CD4-positive, alpha-beta T cell treated with Interleukin-21 for 1 hour (primary cell): ENCODE results near the gene BCAT1.
A peak's percentile ranks its signal among the peaks of the same experiment; 100 is the strongest.
"Not testable (repeated sequence)": the region's sequence is repeated elsewhere in the genome, so short reads cannot be mapped to it uniquely, and the experiment has no call there.

ENCODE experiments used
- DNase-seq: peaks from one replicate; pipeline ENCODE4 v3.0.0-alpha.2; 2020

Gene BCAT1

GRCh38 chr12:24955853-24956252 is 7.0 kb upstream of the BCAT1 start:
- no peak for DNase-seq

GRCh38 chr12:24955389-24955788 is 6.5 kb upstream of the BCAT1 start:
- DNase-seq = no peak

GRCh38 chr12:24954261-24954660 is 5.4 kb upstream of the BCAT1 start:
- DNase-seq = no peak

DNA sequence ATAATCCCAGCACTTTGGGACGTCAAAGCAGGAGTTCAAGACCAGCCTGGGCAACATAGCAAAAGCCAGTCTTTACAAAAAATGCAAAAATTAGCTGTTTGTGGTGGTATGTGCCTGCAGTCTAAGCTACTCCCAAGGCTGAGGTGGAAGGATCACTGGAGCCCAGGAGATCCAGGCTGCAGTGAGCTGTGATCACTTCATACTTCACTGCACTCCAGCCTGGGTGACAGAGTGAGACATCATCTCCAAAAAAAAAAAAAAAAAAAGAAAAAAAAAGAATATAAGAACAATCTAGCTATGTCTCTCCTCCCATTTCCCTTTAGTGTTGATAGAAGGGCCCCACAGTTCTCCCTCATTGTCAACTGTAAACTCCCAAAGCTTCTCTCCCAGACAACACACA is 3.5 kb upstream of the BCAT1 start:
- no peak for DNase-seq

GRCh38 chr12:24950231-24950834 is 1.4 kb upstream of the BCAT1 start:
- DNase-seq = no peak

DNA sequence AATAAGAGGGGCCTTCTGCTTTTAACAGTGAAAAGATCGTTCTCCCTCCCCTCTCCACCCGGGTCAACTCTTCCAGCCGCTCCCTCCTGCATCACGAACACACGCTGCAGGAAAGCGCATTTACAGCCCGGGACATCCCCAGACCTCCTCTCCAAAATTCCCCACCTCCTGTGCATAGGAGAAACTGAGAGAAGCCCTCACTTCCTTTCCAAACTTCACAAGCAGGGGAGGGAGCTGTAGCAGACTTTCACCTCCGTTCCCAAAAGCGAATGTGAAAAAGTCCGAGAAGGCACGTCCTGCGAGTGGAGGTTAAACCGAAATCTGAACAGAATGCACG is 513 bp downstream of the BCAT1 start:
- peak; percentile 1 for DNase-seq

- DNase-seq = no peak
These were observed 1.1 kb downstream of the BCAT1 start for GRCh38 chr12:24947541-24948419.

- DNase-seq = no peak
These were observed 3.1 kb downstream of the BCAT1 start for GRCh38 chr12:24945845-24946244.

- DNase-seq = no peak
These were observed 3.9 kb downstream of the BCAT1 start for GRCh38 chr12:24945039-24945438.

GRCh38 chr12:24944601-24944975 is 4.3 kb downstream of the BCAT1 start:
- DNase-seq = no peak

DNA sequence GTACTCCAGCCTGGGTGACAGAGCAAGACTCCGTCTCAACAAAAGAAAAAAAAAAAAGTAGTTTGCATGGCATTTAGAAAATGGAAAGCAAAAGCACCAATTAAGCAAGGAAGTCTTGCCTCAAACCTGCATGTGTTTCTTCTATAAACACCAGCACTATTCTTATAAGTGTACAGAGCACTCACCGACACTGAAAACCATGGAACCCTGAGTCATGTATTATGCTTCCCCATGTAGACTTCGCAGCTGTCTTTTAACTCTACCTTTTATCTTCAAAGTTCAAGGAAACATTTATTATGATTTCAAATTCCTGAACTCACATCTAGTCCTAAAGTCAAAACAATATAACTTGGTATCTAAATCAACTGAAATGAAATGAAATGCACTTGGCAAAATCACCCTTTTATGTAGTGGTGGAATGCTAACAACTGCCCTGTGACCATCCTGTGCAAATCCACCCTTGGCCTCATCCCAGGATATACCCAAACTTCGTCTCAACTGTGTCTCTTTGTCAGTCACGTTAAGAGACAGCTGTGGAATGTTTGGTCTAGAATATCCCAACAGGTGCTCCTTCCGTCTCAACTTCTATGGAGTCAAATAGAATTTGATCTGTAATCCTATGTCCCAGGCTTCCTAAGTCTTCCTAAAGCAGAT is 4.8 kb downstream of the BCAT1 start:
- DNase-seq = no peak

GRCh38 chr12:24940157-24940556 is 8.7 kb downstream of the BCAT1 start:
- DNase-seq = no peak

GRCh38 chr12:24939551-24939950 is 9.3 kb downstream of the BCAT1 start:
- not testable (repeated sequence) for DNase-seq

DNA sequence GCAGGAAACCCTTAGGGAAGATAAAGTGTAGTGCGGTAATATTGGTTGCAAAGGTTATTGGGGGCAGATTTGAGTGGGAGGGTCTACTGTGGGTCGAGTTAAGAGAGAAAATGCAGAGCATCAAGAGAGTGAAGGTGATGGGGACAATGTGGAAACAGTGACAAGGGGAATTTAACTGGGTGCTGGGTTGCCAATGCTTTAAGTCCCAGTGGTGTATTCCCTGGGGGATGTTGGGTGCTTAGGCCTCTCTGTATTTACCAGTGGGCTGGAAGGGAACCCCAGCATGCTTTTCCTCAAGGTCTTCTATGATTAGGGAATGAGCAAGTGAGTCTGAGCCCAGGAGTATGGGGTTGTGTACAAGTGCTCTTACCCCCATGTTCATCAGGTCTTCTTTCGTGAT is 10.6 kb downstream of the BCAT1 start:
- no peak for DNase-seq

DNA sequence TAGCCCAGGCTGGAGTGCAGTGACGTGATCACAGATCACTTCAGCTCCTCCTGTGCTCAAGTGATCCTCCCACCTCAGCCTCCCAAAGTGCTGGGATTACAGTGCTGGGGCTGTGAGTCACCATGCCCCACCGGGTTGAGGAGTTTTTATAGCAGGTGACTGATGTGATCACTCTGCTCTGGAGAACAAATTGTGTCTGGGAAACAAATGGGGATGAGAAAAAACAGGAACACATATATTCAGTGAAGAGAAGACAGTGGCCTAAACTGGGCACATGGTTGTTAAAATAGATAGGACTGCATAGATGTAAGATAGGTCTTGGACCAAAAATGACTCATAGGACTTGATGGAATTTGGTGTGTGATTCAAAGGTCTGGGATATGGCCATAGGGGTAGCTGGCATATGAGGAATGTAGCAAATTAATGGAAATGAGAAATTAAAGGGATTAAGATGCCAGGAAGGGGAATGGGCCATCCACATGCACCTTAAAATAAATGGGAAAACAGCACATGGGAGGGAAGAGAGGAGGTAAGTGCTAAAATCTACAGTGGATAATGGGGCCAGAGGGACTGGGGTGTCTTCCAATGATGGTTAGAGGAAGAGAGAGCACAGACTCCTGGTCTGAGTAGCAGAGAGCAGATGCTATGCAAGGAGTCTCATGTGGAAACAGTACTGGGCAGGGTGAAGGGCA is 11.2 kb downstream of the BCAT1 start:
- DNase-seq = no peak

GRCh38 chr12:24933694-24934407 is 15.1 kb downstream of the BCAT1 start:
- DNase-seq = no peak

DNA sequence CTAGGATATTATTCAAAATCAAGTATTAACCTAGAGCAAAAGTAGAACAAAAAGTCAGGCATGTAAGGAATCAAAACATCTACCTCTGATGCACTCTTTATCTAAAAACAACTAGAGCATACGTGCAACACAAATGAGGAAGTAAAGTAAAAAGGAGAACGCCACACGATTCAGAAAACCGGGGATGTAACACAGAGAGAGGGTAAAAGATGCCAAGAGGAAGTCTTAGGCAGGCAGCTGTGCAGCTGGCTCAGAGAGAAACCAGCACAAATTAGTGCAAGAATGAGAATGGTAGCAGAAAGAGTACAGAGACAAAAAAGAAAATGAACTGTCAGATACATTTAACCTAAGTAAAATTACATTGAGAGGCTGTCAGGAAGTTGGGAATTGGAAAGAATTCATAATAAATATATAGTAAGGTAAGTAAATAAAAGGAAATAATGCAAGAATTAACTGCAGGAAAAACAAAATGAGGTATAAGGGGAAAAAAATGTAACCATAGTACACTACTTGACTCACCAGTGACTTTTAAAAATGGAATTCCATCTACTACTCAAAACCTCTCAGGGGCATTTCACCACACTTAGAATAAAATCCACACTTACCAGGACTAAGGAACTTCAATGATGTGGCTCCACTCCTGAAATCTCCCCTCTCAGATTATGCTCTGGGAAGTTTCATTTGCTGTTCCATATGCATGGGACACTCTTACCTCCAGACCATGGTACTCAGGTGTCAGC is 17.1 kb downstream of the BCAT1 start:
- DNase-seq = no peak

DNA sequence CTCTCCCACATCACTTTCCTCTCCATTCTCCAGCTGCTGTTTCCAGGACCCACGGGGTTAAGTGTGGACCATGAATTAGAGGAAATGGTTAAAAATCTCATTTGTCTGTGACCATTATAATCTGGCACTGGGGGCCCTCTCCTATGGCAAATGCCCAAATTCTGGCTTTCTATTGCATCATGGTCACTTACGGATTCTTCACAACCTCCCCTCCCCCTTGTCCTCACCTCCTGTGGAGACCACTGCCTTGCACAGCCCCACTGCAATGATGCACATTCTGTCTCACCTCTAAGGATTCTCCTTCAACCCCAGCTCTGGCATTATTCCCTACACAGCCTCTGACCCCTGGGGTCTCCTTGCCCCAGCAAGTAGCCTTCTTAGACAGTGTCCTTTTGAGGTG is 18.9 kb downstream of the BCAT1 start:
- no peak for DNase-seq

- DNase-seq = not testable (repeated sequence)
These were observed 20.2 kb downstream of the BCAT1 start for GRCh38 chr12:24928533-24929306.

DNA sequence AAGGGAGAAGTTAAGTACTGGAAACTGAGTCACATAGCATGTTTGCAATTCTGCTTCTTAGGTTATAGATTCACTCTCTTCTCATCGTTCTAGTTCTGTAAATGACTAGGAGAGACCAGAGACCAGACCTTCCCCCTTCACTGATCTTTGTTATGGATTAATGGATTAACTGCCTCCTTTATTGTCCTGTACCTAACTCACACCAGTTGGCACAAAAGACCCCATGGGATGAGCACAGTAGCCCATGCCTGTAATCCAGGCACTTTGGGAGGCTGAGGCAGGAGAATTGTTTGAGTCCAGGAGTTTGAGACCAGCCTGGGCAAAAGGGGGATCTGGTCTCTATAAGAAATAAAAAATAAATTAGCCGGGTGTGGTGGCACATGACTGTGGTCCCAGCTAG is 20.8 kb downstream of the BCAT1 start:
- no peak for DNase-seq

GRCh38 chr12:24926080-24926479 is 22.8 kb downstream of the BCAT1 start:
- DNase-seq = not testable (repeated sequence)
